ENCODE results near the gene PLIN4. TPM values are rescaled to one million over a fixed set of nuclear protein-coding genes. Genes with fewer than 3 reads are reported as not detected.

Gene PLIN4
- total RNA-seq, 1 donor from 2014 or later, result 0.25 TPM

DNA sequence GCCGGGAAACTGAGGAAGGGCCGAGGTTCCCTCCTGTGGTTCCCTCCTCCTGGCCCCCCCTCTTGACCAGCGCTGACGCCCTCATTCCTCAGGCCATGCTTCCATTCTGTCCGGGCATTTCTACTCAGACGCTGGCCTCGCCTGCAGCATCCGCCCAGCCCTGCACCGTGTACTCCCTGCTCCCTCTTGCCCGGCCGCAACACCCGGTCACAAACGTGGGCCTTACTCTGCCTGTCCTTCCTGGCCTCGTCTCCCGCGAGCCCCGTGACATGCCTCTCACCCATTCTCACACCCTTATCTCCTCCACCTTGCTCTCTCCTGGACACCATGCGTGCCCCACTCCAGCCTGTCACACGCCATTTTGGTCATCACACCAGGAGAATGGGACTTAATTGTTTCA is 34.9 kb downstream of the PLIN4 start:
- H3K27ac Mint-ChIP-seq, result no peak overlapping the region

GRCh38 chr19:4482721-4483364 is 35.4 kb downstream of the PLIN4 start:
- no peaks in the 10 kb centered on the region for H3K4me1 Mint-ChIP-seq
- DNase-seq (ENCODE audit: low spot score in 2 of 2, unreplicated experiment in 2 of 2), result no peak
- no peak for TF ChIP-seq CTCF (IDR thresholded peaks at IDR 0.05; ENCODE audit: unreplicated experiment)
- H3K27ac Mint-ChIP-seq, result no peak overlapping the region
- peaks cover 19% of the 10 kb centered on the region for H3K36me3 Mint-ChIP-seq
- H3K4me3 Mint-ChIP-seq, result no peak overlapping the region
- H3K9me3 Mint-ChIP-seq, result no peaks in the 10 kb centered on the region
- H3K27me3 Mint-ChIP-seq (ENCODE audit: low read depth), result no peaks in the 10 kb centered on the region

More for the DNA sequence above, 34.9 kb downstream of the PLIN4 start:
- no peaks in the 10 kb centered on the region for H3K4me1 Mint-ChIP-seq
- H3K4me3 Mint-ChIP-seq, result no peak overlapping the region
- no peak for DNase-seq (ENCODE audit: low spot score in 2 of 2, unreplicated experiment in 2 of 2)
- no peaks in the 10 kb centered on the region for H3K9me3 Mint-ChIP-seq
- no peak for TF ChIP-seq CTCF (IDR thresholded peaks at IDR 0.05; ENCODE audit: unreplicated experiment)
- H3K27me3 Mint-ChIP-seq (ENCODE audit: low read depth), result no peaks in the 10 kb centered on the region
- peaks cover 19% of the 10 kb centered on the region for H3K36me3 Mint-ChIP-seq

DNA sequence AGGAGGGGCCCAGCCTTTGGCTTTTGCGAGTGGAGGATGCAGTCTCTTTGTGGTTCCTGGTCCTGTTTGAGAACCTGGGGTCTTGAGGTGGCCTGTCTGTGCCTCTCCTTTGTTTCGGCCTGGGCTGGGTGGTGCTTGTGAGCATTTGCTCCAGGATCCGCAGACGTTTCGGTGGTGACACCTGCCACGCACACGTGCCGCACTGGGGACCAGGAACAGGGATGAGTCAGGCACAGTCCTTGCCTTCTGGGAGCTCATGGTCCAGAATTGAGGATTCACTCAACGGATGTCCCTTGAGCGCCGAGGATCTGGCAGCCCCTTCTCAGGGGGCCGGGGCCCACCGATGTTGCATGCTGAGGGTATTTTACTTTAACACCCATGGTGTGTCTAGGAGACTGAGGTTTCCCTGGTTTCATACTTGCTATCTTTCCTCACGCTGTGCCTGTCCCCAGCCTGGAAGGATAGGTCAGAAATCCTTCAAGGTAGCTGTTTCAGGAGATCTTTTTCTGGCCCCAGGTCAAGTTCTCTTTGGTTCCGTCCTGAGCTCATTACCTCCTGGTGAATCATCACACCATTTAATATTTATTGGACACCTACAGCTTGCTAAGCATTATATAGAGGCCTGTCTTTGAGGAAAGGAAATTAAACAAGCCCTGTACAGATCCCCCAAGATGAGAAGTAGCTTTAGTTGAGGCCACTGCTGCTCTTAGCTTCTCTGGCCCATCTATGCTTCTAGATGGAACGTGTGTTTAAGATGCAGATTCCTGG is 41.1 kb downstream of the PLIN4 start:
- H3K4me3 Mint-ChIP-seq, result no peak overlapping the region
- DNase-seq (ENCODE audit: low spot score in 2 of 2, unreplicated experiment in 2 of 2), result no peak
- no peaks in the 10 kb centered on the region for H3K9me3 Mint-ChIP-seq
- no peak for TF ChIP-seq CTCF (IDR thresholded peaks at IDR 0.05; ENCODE audit: unreplicated experiment)
- no peak overlapping the region for H3K27ac Mint-ChIP-seq
- peaks cover 16% of the 10 kb centered on the region for H3K4me1 Mint-ChIP-seq
- peaks cover 5% of the 10 kb centered on the region for H3K36me3 Mint-ChIP-seq
- H3K27me3 Mint-ChIP-seq (ENCODE audit: low read depth), result no peaks in the 10 kb centered on the region

DNA sequence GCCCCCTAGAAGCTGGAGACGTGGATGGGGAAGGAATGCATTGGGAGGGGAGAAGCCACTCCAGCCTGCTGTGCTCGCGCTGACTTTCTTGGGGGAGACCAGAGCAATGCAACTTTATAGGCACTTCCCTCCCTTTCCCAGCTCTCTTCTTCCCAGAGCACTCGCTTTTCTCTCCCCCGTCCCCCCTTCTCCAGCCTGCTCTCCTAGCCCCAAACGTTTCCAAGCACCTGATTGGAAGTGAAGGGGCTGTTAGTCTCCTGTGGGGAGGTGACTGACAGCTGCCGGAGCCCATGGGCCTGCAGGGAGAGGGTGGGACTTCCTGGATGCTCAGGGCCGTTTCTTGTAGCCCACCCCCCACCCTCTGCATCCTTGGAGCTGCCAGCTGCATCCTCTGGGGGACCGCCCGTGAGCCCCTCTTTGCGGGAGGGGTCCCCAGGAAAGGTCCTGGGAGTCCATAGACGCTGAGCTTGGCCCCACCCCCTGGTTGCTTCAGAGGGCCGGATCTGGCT is 43.7 kb downstream of the PLIN4 start:
- no peaks in the 10 kb centered on the region for H3K9me3 Mint-ChIP-seq
- no peak for TF ChIP-seq CTCF (IDR thresholded peaks at IDR 0.05; ENCODE audit: unreplicated experiment)
- peak overlapping the region; percentile 96 for H3K27ac Mint-ChIP-seq
- peaks cover 18% of the 10 kb centered on the region for H3K4me1 Mint-ChIP-seq
- peak in 1 of 2 experiments; percentile 66 for DNase-seq (ENCODE audit: low spot score in 2 of 2, unreplicated experiment in 2 of 2)
- no peaks in the 10 kb centered on the region for H3K27me3 Mint-ChIP-seq (ENCODE audit: low read depth)
- peaks cover 2% of the 10 kb centered on the region for H3K36me3 Mint-ChIP-seq
- peak overlapping the region; percentile 78 for H3K4me3 Mint-ChIP-seq

GRCh38 chr19:4473763-4474513 is 44.3 kb downstream of the PLIN4 start:
- Mint-ChIP-seq H3K27ac (peak overlapping the region; percentile 96), H3K27me3 (ENCODE audit: low read depth) (no peaks in the 10 kb centered on the region), H3K36me3 (peaks cover 2% of the 10 kb centered on the region), H3K4me3 (peak overlapping the region; percentile 78), H3K4me1 (peaks cover 18% of the 10 kb centered on the region), H3K9me3 (no peaks in the 10 kb centered on the region)
- no peak for TF ChIP-seq CTCF (IDR thresholded peaks at IDR 0.05; ENCODE audit: unreplicated experiment)
- peak in 1 of 2 experiments; percentile 46 for DNase-seq (ENCODE audit: low spot score in 2 of 2, unreplicated experiment in 2 of 2)
